HG03439 (cell line): Measurements from ENCODE around the gene SPHK2.
"Not testable (repeated sequence)": the region's sequence is repeated elsewhere in the genome, so short reads cannot be mapped to it uniquely, and the experiment has no call there.

Source experiments
- ATAC-seq: cut with Tn5 transposase; IDR thresholded peaks from one replicate; pipeline ENCODE4 v1.9.1; 2021; ENCODE audit warnings: mild to moderate bottlenecking, moderate library complexity; ENCODE audit not compliant: unreplicated experiment

The SPHK2 gene

DNA sequence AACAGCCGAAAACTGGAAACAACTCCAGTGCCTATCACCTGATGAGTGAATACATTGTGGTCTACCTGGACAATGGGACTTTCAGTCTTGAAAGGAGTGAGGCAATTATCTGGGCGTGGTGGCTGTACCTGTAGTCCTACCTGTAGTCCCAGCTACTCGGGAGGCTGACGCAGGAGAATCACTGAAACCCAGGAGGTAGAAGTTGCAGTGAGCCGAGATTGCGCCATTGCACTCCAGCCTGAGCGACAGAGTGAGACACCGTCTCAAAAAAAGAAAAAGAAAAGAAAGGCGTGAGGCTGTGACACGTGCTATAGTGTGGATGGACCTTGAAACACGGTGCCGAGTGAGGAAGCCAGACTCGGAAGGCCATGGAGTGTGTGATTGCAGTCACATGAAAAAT, 57.6 kb downstream of the SPHK2 start:
- ATAC-seq: no peak

DNA sequence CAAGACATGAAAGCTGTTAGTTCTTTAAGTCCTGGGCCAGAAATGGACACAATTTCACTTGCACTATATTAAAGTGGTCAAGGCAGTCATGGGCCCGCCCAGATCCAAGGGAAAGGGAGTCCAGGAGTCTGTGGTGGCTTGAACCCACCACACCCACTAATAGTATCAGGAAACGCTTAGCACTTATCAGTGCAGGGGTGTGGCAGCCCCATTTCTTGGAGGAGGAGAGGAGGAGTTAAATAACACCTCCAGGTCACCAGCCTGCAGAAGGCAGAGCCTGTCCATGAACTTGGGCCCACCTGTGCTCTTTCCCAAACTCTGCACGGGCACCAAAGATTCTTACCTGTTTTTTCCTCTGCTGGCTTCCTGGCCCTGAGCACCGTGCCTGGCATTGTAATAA, 58.9 kb downstream of the SPHK2 start:
- ATAC-seq: no peak

DNA sequence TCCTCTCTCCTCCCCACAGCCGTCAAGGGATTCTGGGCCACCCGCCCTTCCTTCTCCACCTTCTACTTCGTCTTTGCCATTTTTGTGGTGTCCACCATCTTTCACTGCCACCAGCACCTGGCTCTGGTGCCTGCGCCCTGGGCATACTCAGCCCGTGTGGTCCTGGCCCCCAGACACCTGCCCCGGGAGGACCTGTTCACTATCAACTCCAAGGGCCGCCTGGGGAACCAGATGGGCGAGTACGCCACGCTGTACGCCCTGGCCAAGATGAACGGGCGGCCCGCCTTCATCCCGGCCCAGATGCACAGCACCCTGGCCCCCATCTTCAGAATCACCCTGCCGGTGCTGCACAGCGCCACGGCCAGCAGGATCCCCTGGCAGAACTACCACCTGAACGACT, 60.7 kb downstream of the SPHK2 start:
- ATAC-seq: not testable (repeated sequence)
